ENCODE data around the gene MAGI2. TPM values are rescaled to one million over a fixed set of nuclear protein-coding genes. Genes with fewer than 3 reads are reported as not detected.
"Not testable (repeated sequence)": the region's sequence is repeated elsewhere in the genome, so short reads cannot be mapped to it uniquely, and the experiment has no call there.

MAGI2 gene
- total RNA-seq, 4 donors from 2014 or later = 0.23 to 5.5 (median 0.45) TPM

GRCh38 chr7:79452032-79452494 is 1.4 kb downstream of the MAGI2 start:
- intact Hi-C loops (cut with DNase I) = no loop called here
- Histone ChIP-seq H3K27me3 (peaks cover 0 to 27% (median 0%) of the 10 kb centered on the region in 4 donors), H3K36me3 (no peaks in the 10 kb centered on the region), H3K27ac (peak overlapping the region; percentile 74 to 94 (median 92)), H3K9me3 (no peaks in the 10 kb centered on the region), H3K4me3 (peak overlapping the region; percentile 48 to 80 (median 71)), H3K4me1 (peaks cover 0 to 58% (median 20%) of the 10 kb centered on the region in 3 donors)
- TF ChIP-seq POLR2A (IDR thresholded peaks at IDR 0.05) = peak in 2 of 4 donors; percentile 53 to 58
- TF ChIP-seq CTCF (IDR thresholded peaks at IDR 0.05) = no peak
- peak; percentile 5 for DNase-seq
- 0 to 2% methylated on average over 5 to 20 of the region's 27 CpGs for WGBS, 2 donors

GRCh38 chr7:79451580-79451979 is 1.9 kb downstream of the MAGI2 start:
- H3K4me3 ChIP-seq = peak overlapping the region; percentile 48 to 80 (median 71)
- no peak for TF ChIP-seq POLR2A (IDR thresholded peaks at IDR 0.05)
- no peak for TF ChIP-seq CTCF (IDR thresholded peaks at IDR 0.05)
- H3K27me3 ChIP-seq = peaks cover 0 to 27% (median 0%) of the 10 kb centered on the region in 4 donors
- WGBS, 2 donors = 16 to 21% methylated on average over 8 of the region's 8 CpGs
- H3K9me3 ChIP-seq = no peaks in the 10 kb centered on the region
- DNase-seq = no peak
- H3K27ac ChIP-seq = peak overlapping the region; percentile 74 to 94 (median 92)
- intact Hi-C loops (cut with DNase I) = no loop called here
- no peaks in the 10 kb centered on the region for H3K36me3 ChIP-seq
- H3K4me1 ChIP-seq = peaks cover 0 to 55% (median 18%) of the 10 kb centered on the region in 3 donors

- H3K4me1 ChIP-seq; intact Hi-C loops (cut with DNase I); H3K4me3 ChIP-seq; H3K9me3 ChIP-seq; H3K27me3 ChIP-seq; H3K27ac ChIP-seq; H3K36me3 ChIP-seq; DNase-seq: not testable (repeated sequence)
- WGBS, 2 donors = 72 to 77% methylated on average over 3 of the region's 3 CpGs
Measured at GRCh38 chr7:79442766-79443165, 10.7 kb downstream of the MAGI2 start.

DNA sequence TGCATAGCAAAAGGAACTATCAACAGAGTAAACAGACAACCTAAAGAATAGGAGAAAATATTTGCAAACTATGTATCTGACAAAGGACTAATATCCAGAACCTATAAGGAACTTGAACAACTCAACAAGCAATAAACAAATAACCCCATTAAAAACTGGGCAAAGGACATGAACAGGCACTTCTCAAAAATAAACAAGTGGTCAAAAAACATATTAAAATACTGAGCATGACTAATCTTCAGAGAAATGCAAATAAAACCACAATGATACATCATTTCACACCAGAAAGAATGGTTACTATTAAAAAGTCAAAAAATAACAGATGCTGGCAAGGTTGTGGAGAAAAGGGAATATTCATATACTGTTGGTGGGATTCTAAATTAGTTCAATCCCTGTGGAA is 17.1 kb downstream of the MAGI2 start:
- no peak for TF ChIP-seq POLR2A (IDR thresholded peaks at IDR 0.05)
- no peak for TF ChIP-seq CTCF (IDR thresholded peaks at IDR 0.05)
- no peak for DNase-seq
- Histone ChIP-seq H3K4me1 (no peaks in the 10 kb centered on the region), H3K9me3 (no peaks in the 10 kb centered on the region), H3K4me3 (no peak overlapping the region), H3K27me3 (no peaks in the 10 kb centered on the region), H3K27ac (no peak overlapping the region), H3K36me3 (no peaks in the 10 kb centered on the region)
- intact Hi-C loops (cut with DNase I) = no loop called here

GRCh38 chr7:79434867-79435266 is 18.6 kb downstream of the MAGI2 start:
- TF ChIP-seq POLR2A (IDR thresholded peaks at IDR 0.05) (no peak), CTCF (IDR thresholded peaks at IDR 0.05) (no peak)
- Histone ChIP-seq H3K27ac (no peak overlapping the region), H3K4me1 (no peaks in the 10 kb centered on the region), H3K4me3 (no peak overlapping the region), H3K27me3 (no peaks in the 10 kb centered on the region), H3K36me3 (no peaks in the 10 kb centered on the region), H3K9me3 (no peaks in the 10 kb centered on the region)
- no peak for DNase-seq
- WGBS, 2 donors = 0 to 75% methylated on average over 1 of the region's 1 CpG
- intact Hi-C loops (cut with DNase I) = no loop called here

DNA sequence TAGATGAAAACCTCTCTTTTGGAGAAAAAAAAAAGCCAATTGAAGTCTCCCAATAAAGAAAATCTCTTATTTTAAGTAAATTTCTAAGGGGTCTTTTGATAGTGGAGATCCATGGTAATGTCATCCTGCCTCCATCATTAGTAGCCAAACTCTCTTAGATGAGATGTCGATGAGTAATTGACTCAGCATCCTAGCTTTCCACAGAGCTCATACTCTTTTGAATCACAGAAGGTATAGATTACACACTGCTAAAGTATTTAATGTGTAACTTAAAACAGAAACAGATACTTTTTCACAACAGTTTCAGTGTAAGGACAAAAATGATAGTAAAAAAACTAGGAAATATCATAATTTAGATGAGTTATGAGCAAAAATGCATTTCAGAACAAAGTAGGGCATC is 19.4 kb downstream of the MAGI2 start:
- no peak for DNase-seq
- Histone ChIP-seq H3K27me3 (no peaks in the 10 kb centered on the region), H3K27ac (no peak overlapping the region), H3K36me3 (no peaks in the 10 kb centered on the region), H3K4me3 (no peak overlapping the region), H3K9me3 (no peaks in the 10 kb centered on the region), H3K4me1 (no peaks in the 10 kb centered on the region)
- intact Hi-C loops (cut with DNase I) = no loop called here
- TF ChIP-seq POLR2A (IDR thresholded peaks at IDR 0.05) (no peak), CTCF (IDR thresholded peaks at IDR 0.05) (no peak)
- WGBS, 2 donors = 85 to 88% methylated on average over 1 of the region's 1 CpG

All from esophagus squamous epithelium (tissue), 5 donors.